ENCODE data around the gene ADAMTS14. TPM values are rescaled to one million over a fixed set of nuclear protein-coding genes. Genes with fewer than 3 reads are reported as not detected.

Gene ADAMTS14
- polyA plus RNA-seq, 1 donor: 1.1 TPM

- no peak for DNase-seq
Measured at GRCh38 chr10:70729763-70730357, 57.6 kb downstream of the ADAMTS14 start.

DNA sequence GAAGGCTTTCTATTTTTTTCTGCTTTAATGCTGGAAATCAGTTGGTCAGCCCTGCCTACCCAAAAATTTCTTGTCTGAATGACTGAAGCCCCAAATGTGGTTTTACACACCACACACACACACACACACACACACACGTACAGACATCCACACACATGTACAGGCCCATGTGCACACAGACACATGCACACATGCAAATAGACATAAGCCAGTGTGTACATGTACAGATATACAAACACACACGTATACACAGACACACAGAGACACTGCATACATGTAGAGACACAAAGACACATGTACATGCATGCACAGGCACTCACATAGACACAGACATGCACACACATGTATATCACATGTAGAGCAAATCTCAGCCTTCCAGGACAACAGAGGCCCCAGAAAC is 58.6 kb downstream of the ADAMTS14 start:
- DNase-seq: no peak

DNA sequence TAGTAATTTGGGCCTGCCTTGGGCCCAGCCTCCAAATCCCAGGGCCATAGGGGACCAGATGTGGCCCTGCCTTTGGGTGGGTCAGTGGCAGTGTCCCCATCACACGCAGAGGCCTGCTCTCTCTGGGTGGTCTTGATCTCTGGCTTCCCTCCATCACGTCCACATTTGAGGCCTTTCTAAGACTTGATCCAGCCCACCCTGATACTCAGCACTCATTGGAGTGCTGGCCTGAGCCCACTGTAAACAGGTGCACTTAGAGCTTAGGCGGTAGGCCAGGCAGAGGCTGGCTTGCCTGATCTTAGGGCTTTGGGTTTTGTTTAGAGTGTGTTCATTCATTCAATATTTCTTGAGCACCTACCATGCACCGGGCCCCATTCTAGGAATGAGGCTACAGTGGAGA is 60.3 kb downstream of the ADAMTS14 start:
- DNase-seq: no peak

DNA sequence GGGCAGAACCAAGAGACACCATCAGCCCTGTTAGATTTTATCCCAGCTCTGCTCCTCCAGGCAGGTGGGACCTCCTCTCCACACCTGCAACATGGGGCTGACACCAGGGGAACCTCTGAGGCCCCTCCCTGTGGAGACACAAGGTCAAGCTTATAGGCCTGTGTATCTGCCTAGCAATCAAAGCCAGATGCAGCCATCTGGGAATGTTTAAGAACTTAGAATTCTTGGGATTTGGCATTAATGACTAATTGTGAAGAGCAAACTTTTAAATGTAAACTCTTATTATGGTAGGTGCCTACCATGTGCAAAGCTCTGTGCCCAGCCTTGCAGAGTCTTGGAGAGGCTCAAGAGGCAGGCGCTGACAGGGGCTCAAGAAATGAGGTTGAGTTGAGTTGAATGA is 60.7 kb downstream of the ADAMTS14 start:
- no peak for DNase-seq

DNA sequence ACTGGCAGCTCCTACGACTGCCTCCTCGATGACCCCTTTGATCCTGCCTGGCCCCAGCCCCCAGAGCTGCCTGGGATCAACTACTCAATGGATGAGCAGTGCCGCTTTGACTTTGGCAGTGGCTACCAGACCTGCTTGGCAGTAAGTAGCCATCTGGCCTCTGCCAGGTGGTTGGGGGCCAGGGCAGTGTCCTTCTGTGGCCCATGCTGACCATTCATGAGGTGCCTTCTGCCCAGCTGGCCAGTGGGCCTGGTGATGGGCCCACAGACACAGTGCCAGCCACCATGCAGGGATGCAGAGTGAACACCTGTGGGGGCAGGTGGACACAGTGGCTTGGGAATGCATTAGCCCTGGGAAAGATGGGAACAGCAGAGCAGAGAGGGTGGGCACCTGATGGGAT is 62.9 kb downstream of the ADAMTS14 start:
- DNase-seq: no peak

DNA sequence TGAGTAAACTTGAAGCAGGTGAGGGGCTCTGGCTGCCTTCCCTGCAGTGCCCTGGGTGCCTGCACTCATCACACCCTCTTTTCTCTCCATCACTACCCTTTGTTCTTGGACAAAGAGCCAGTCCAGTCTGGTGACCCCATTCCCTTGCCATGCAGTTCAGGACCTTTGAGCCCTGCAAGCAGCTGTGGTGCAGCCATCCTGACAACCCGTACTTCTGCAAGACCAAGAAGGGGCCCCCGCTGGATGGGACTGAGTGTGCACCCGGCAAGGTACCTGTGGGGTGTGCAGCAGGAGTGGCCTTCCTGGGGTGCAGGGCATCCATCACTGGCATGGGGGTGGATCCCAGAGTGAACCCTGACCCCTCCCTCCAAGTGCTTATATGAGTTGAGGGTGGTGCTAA is 64.2 kb downstream of the ADAMTS14 start:
- no peak for DNase-seq

DNA sequence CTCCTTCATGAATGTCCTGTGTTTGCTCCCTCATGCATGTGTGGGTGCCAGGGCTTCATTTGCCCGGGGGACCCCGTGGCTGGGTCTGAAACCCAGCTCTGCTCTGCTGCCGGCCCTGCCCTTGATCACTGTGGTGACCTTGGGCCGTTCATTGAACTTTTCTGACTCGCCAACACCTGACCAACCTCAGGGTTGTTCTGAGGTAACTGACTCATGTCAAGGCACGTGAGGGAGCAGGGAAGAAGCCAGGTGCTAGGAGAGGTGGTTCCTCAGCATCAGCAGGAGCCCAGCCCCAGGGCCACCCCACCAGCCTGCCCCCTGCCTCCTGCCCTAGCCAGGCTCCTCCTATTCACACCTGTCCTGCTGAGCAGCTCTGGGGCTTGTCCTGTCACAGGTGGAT is 64.9 kb downstream of the ADAMTS14 start:
- no peak for DNase-seq

DNA sequence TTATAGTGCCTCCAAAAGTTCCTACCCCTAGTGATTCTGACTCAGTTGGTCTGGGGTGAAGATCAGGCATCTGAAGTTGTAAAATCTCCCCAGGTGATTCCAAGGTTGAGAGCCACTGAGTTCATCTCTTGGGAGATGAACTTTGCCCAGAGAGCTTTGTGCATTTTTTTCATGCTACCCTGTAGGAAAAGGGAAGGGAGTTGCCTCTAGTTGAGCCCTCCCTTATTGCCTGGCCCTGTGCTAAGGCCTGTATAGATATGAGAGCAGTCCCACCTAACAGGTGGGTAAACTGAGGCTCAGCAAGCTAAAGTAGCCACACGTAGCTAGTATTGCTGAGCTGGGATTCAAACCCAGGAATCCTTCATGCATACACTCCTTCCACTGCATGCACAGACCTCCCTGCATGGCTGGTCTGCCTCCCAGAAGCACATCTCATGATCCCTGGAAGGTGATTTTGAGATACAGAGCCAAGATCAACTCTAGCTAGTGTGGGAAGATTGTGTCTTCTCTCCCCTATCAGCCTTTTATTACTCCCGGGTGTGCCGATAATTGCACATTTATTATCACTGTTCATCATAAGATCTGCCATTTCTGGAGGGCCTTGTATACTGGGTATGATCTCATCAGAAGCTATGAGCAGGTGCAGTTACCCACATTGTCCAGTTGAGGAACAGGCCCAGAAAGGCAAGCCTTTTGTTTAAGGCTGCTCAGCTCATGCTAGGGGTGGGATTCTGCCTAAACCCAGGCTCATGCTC is 65.9 kb downstream of the ADAMTS14 start:
- DNase-seq: no peak

DNA sequence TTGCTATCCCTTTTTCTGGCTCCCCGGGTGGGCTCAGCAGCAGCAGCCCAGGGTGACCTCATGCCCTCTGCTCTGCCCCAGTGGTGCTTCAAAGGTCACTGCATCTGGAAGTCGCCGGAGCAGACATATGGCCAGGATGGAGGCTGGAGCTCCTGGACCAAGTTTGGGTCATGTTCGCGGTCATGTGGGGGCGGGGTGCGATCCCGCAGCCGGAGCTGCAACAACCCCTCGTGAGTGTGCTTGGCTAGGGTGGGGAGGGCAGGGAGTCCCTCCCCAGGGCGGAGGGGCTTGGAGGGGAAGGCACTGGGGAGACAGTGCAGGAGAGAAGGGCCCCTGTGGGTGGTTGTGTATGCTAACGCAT is 66.4 kb downstream of the ADAMTS14 start:
- no peak for DNase-seq

- DNase-seq: no peak
Measured at GRCh38 chr10:70740406-70741288, 68.3 kb downstream of the ADAMTS14 start.

GRCh38 chr10:70742537-70743429 is 70.5 kb downstream of the ADAMTS14 start:
- peak; percentile 67 for DNase-seq

GRCh38 chr10:70743430-70743788 is 71.1 kb downstream of the ADAMTS14 start:
- DNase-seq: no peak

- no peak for DNase-seq
Measured at GRCh38 chr10:70743879-70744278, 71.6 kb downstream of the ADAMTS14 start.

- DNase-seq: no peak
Measured at GRCh38 chr10:70744617-70745143, 72.4 kb downstream of the ADAMTS14 start.

DNA sequence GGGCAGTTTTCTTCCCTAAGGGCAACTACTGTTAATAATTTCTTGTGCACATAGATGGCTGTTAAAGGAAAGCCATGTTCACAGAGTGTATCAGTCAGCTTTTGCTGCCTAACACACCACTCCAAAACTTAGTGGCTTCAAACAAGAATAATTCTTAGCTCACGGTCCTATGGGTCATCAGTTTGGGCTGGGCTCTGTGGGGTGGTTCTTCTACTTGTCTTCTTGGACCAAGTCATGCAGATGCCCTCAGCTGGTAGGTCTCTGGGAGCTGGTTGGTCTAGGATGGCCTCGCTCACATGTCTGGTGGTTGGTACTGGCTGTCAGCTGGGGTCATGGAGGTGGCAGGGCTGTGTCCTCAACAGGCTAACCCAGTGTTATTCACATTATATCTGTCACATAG is 73.2 kb downstream of the ADAMTS14 start:
- no peak for DNase-seq

- DNase-seq: no peak
Measured at GRCh38 chr10:70747192-70747965, 75.1 kb downstream of the ADAMTS14 start.

DNA sequence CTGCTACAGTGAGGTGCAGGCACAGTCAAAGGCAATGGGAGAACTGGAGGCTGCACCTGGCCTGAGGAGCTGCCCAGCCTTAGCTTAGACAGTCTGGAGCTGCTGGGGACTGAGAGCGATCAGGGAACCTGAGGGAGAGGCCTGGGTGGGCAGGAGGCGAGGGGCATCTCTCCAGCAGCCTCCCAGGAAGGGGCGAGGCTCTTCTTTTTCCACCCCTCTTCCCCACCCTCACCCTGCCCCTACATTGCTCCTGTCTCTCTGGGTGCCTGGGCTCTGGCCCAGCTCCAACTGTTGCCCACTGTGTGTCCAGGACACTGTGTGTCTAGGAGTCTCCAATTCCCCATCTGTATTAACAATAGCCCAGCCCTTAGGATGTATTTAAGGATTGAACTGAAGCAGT is 76.0 kb downstream of the ADAMTS14 start:
- no peak for DNase-seq

- DNase-seq: no peak
Measured at GRCh38 chr10:70748801-70749573, 76.7 kb downstream of the ADAMTS14 start.

- DNase-seq: no peak
Measured at GRCh38 chr10:70749756-70750155, 77.5 kb downstream of the ADAMTS14 start.

DNA sequence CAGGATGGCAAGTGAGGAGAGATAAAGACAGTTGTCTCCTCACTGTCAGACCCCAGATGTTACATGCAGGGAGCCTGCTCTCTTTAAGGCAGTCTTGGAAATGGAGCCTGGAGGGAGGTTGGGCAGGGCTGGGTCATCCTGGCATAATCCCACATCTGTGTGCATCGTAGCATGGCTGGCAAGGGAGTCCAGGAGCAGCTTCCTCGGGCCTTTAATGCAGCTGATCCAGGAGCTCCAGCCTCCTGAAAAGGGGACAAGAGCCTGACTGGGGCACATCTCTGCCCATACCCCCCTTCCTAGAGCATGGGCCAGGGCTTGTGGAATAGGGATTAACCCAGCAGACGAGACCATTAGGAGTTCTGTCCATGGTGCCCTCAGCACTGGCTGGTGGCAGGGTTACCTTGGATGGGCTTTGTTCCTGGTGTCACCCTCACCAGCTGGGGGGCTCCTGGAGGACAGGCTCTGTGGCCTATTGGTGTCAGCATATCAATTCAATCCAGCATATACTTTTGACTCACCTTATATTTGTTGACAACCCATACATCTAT is 77.9 kb downstream of the ADAMTS14 start:
- DNase-seq: no peak
